ENCODE measurements around the gene CCM2L. TPM values are rescaled to one million over a fixed set of nuclear protein-coding genes. Genes with fewer than 3 reads are reported as not detected.

CCM2L gene
- total RNA-seq, 2 donors from 2014 or later, result 3.4 to 5.9 TPM

GRCh38 chr20:32070690-32071213 lies 60.5 kb downstream of the CCM2L start:
- intact Hi-C loops (cut with DNase I), result no loop called here
- Histone ChIP-seq H3K27ac (no peak overlapping the region), H3K4me1 (no peaks in the 10 kb centered on the region), H3K9me3 (no peaks in the 10 kb centered on the region), H3K36me3 (replicated peaks in 1 of 2; ENCODE audit: insufficient read depth in 1 of 2, low read depth in 2 of 2) (no peaks in the 10 kb centered on the region), H3K4me3 (no peak overlapping the region), H3K27me3 (no peaks in the 10 kb centered on the region)
- DNase-seq (no peak), ATAC-seq (no peak)
- 24 to 38% methylated on average over 4 of the region's 4 CpGs for WGBS, 2 donors
- TF ChIP-seq CTCF (IDR thresholded peaks at IDR 0.05) (no peak), POLR2A (IDR thresholded peaks at IDR 0.05) (no peak)

GRCh38 chr20:32071395-32072167 lies 61.3 kb downstream of the CCM2L start:
- ATAC-seq, result no peak
- no peak for TF ChIP-seq POLR2A (IDR thresholded peaks at IDR 0.05)
- TF ChIP-seq CTCF (IDR thresholded peaks at IDR 0.05), result no peak
- H3K4me1 ChIP-seq, result no peaks in the 10 kb centered on the region
- H3K36me3 ChIP-seq (replicated peaks in 1 of 2; ENCODE audit: insufficient read depth in 1 of 2, low read depth in 2 of 2), result no peaks in the 10 kb centered on the region
- no peaks in the 10 kb centered on the region for H3K27me3 ChIP-seq
- no peaks in the 10 kb centered on the region for H3K9me3 ChIP-seq
- no peak overlapping the region for H3K4me3 ChIP-seq
- intact Hi-C loops (cut with DNase I), result no loop called here
- H3K27ac ChIP-seq, result no peak overlapping the region
- no peak for DNase-seq
- WGBS, 2 donors, result 55 to 68% methylated on average over 8 to 17 of the region's 17 CpGs

GRCh38 chr20:32072168-32072750 lies 62.0 kb downstream of the CCM2L start:
- H3K4me3 ChIP-seq, result no peak overlapping the region
- intact Hi-C loops (cut with DNase I), result no loop called here
- no peaks in the 10 kb centered on the region for H3K9me3 ChIP-seq
- TF ChIP-seq POLR2A (IDR thresholded peaks at IDR 0.05) (no peak), CTCF (IDR thresholded peaks at IDR 0.05) (no peak)
- DNase-seq (no peak), ATAC-seq (no peak)
- no peaks in the 10 kb centered on the region for H3K36me3 ChIP-seq (replicated peaks in 1 of 2; ENCODE audit: insufficient read depth in 1 of 2, low read depth in 2 of 2)
- no peak overlapping the region for H3K27ac ChIP-seq
- no peaks in the 10 kb centered on the region for H3K4me1 ChIP-seq
- no peaks in the 10 kb centered on the region for H3K27me3 ChIP-seq
- WGBS, 2 donors, result 73% methylated on average over 6 of the region's 6 CpGs

DNA sequence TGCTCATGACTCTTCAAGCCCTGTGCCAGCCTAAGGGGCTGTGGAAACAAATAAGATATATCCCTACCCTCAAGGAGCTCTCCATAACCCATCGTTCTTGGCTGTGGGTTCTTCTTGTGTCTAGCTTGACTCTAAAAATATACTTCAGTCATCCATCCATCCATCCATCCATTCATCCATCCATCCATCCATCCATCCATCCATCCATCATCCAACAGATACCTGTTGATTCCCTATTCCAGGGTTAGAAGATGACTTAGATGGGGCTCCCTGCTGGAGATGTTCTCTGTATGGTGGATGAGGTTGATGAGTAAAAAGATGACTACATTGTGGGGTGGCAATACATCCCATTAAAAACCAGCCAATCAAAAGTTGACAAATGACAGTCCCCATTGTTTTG lies 65.3 kb downstream of the CCM2L start:
- Histone ChIP-seq H3K9me3 (no peaks in the 10 kb centered on the region), H3K27ac (no peak overlapping the region), H3K4me3 (no peak overlapping the region), H3K4me1 (no peaks in the 10 kb centered on the region), H3K27me3 (no peaks in the 10 kb centered on the region), H3K36me3 (replicated peaks in 1 of 2; ENCODE audit: insufficient read depth in 1 of 2, low read depth in 2 of 2) (no peaks in the 10 kb centered on the region)
- DNase-seq (no peak), ATAC-seq (no peak)
- TF ChIP-seq POLR2A (IDR thresholded peaks at IDR 0.05) (no peak), CTCF (IDR thresholded peaks at IDR 0.05) (no peak)
- 44 to 73% methylated on average over 1 of the region's 1 CpG for WGBS, 2 donors
- intact Hi-C loops (cut with DNase I), result no loop called here
